Measurements from ENCODE around the gene DBH. TPM values are rescaled to one million over a fixed set of nuclear protein-coding genes. Genes with fewer than 3 reads are reported as not detected.

The DBH gene
- total RNA-seq, 3 donors from 2014 or later = not detected

GRCh38 chr9:133627341-133627740, 8.8 kb upstream of the DBH start:
- no peak overlapping the region for H3K4me3 ChIP-seq
- H3K36me3 ChIP-seq (ENCODE audit: low read depth) = no peaks in the 10 kb centered on the region
- intact Hi-C loops (cut with DNase I, micrococcal nuclease) = no loop called here
- ATAC-seq = no peak
- no peak for TF ChIP-seq CTCF (IDR thresholded peaks at IDR 0.05)
- no peak for DNase-seq
- no peaks in the 10 kb centered on the region for H3K4me1 ChIP-seq (ENCODE audit: low read depth)
- peaks cover 10% of the 10 kb centered on the region for H3K9me3 ChIP-seq

- DNase-seq = no peak
- ATAC-seq = no peak
- no peak overlapping the region for H3K4me3 ChIP-seq
- H3K4me1 ChIP-seq (ENCODE audit: low read depth) = no peaks in the 10 kb centered on the region
- H3K9me3 ChIP-seq = peaks cover 10% of the 10 kb centered on the region
- intact Hi-C loops (cut with DNase I, micrococcal nuclease) = no loop called here
- no peaks in the 10 kb centered on the region for H3K36me3 ChIP-seq (ENCODE audit: low read depth)
- no peak for TF ChIP-seq CTCF (IDR thresholded peaks at IDR 0.05)
Observed at GRCh38 chr9:133628766-133629165, 7.4 kb upstream of the DBH start.

DNA sequence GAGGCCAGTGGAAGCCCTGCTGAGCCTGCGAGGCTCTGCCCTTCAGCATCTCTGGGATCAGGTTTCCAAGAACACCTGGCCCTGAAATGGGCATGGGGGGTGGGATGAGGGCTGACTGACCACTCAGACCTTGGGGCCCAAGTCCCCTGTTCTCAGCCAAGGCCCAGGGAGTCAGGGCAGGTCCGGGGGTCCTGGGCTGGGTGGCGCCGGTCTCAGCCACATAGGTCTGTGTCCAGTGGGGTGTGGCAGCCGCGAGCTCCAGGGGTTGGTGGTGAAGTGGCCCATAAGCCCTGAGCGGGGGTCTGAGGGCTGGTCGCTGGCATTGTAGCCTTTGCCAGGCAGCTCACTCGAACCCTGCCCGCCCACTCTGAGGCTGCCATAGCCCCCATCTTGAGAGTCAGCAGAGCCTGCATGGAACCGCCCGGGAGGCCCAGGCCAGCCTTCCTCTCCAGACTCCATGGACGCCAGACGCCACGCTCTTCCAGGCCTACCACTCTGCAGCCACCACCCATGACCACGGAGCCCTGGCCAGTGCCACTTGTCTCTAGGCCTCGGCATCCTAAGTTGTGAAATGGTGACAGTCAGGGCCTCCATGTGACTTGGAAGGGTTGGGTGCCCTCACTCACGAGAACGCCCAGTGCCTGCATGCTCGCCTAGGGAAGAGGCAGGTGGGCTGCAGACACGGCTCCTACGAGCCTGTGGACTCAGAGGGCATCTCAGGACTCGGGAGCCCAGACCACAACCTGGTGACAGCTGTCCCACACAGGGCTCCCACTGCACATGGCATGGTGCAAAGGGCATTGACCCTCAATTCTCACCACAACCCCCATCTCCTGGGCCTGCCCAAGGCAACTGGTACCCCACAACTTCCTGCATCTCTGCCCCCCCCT, 6.7 kb upstream of the DBH start:
- H3K4me1 ChIP-seq (ENCODE audit: low read depth) = no peaks in the 10 kb centered on the region
- ATAC-seq = no peak
- H3K9me3 ChIP-seq = peaks cover 10% of the 10 kb centered on the region
- H3K36me3 ChIP-seq (ENCODE audit: low read depth) = no peaks in the 10 kb centered on the region
- DNase-seq = no peak
- intact Hi-C loops (cut with DNase I, micrococcal nuclease) = no loop called here
- H3K4me3 ChIP-seq = no peak overlapping the region
- no peak for TF ChIP-seq CTCF (IDR thresholded peaks at IDR 0.05)

- intact Hi-C loops (cut with DNase I, micrococcal nuclease) = no loop called here
- H3K9me3 ChIP-seq = peaks cover under 1% of the 10 kb centered on the region
- ATAC-seq = no peak
Observed at GRCh38 chr9:133631111-133631510, 5.1 kb upstream of the DBH start.

DNA sequence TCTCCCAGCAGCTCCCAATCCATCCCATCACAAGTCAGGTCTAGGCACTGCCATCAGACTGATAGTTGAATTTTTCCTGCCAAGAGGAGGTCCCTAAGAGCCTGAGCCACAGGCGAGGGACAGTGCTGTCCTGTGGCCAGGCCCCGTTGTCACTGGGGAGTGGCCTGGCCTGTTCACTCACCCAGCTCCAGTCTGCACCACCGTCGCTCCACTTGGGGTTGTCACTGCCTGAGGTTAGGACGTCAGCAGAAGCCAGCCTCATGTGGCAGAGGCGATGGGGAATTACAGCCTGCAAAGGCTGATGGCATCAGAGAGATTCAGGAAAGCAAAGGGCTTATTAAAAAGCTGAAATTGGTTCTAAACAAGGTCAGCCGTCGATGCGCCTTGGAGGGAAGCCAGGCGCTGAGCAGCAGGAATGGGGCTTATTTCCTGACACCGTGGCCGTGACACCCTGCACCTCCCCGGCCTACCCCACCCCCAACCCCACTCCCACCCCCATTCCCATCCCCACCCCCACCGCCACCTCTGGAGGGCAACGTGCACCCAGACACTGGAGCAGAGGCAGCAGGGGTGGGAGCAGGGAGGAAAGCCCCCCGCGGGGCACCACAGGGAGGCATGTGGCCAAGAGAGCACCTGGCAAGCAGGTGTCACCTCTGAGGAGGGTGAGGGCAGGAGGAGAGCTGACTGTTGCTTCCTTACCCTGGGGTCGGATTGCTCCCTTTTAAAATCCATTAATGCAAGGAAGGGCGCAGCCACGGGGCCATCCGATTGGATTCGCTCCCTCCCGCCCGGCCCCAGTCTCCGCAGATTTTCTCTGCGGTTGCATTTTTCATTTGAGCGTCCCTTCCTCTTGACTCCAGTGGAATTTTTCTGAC, 3.1 kb upstream of the DBH start:
- Histone ChIP-seq H3K4me1 (ENCODE audit: low read depth) (no peaks in the 10 kb centered on the region), H3K4me3 (no peak overlapping the region), H3K36me3 (ENCODE audit: low read depth) (no peaks in the 10 kb centered on the region), H3K9me3 (no peaks in the 10 kb centered on the region)
- ATAC-seq (no peak), DNase-seq (no peak)
- TF ChIP-seq CTCF (IDR thresholded peaks at IDR 0.05) = no peak
- intact Hi-C loops (cut with DNase I, micrococcal nuclease) = no loop called here

More at GRCh38 chr9:133631111-133631510, 5.1 kb upstream of the DBH start:
- Histone ChIP-seq H3K4me1 (ENCODE audit: low read depth) (no peaks in the 10 kb centered on the region), H3K4me3 (no peak overlapping the region), H3K36me3 (ENCODE audit: low read depth) (no peaks in the 10 kb centered on the region)
- no peak for TF ChIP-seq CTCF (IDR thresholded peaks at IDR 0.05)
- DNase-seq = no peak

Data from mucosa of descending colon (tissue), 3 donors.